Gastrocnemius medialis (tissue), 4 donors: Measurements from ENCODE around the gene BLCAP. TPM values are rescaled to one million over a fixed set of nuclear protein-coding genes. Genes with fewer than 3 reads are reported as not detected.
"Not testable (repeated sequence)": the region's sequence is repeated elsewhere in the genome, so short reads cannot be mapped to it uniquely, and the experiment has no call there.

Source experiments
- ATAC-seq, 2 donors: fragments of 150-250 bp; one replicate each; pipeline ENCODE4 v1.9.1; 2016
- DNase-seq, 2 donors: peaks; one replicate each; pipeline ENCODE4 v3.0.0-alpha.2; 2019
- H3K27ac ChIP-seq, 4 donors: fragments of 200-600 bp; sonication (generic); 1 replicate in 1 of 4; 2 replicates in 3 of 4; pipeline ENCODE4 v1.5.1; 2016 to 2018; ENCODE audit warnings: mild to moderate bottlenecking in 2 of 4, moderate library complexity in 1 of 4
- H3K27me3 ChIP-seq, 3 donors: fragments of 200-600 bp; sonication (generic) in 2 of 3; 1 replicate in 1 of 3; 2 replicates in 2 of 3; pipeline versions ENCODE4 v1.5.1 to v1.6.0; 2016 to 2019; ENCODE audit warnings: mild to moderate bottlenecking in 1 of 3, moderate library complexity in 1 of 3
- H3K36me3 ChIP-seq, 2 donors: fragments of 200-600 bp; sonication (generic) in 1 of 2; one replicate each; pipeline ENCODE4 v1.5.1; 2017 to 2018
- H3K4me1 ChIP-seq, 2 donors: fragments of 200-600 bp; sonication (generic) in 1 of 2; one replicate each; pipeline ENCODE4 v1.5.1; 2016 to 2017; ENCODE audit warnings: mild to moderate bottlenecking in 2 of 2
- H3K4me3 ChIP-seq, 4 donors: fragments of 200-600 bp; sonication (generic) in 3 of 4; 1 replicate in 1 of 4; 2 replicates in 3 of 4; pipeline ENCODE4 v1.5.1; 2016 to 2019; ENCODE audit warnings: mild to moderate bottlenecking in 2 of 4
- H3K9me3 ChIP-seq, 3 donors: fragments of 200-600 bp; sonication (generic) in 2 of 3; 1 replicate in 1 of 3; 2 replicates in 2 of 3; pipeline ENCODE4 v1.5.1; 2016 to 2019
- CTCF ChIP-seq, 5 experiments: fragments of 450-650 bp in 3 of 5; fragments of 200-600 bp in 2 of 5; sonication (generic) in 2 of 5; IDR thresholded peaks in 4 of 5; conservative IDR thresholded peaks in 1 of 5; 1 replicate in 4 of 5; 2 replicates in 1 of 5; pipeline ENCODE4 v1.5.1; 2016 to 2019; ENCODE audit warnings: antibody characterized with exemption in 5 of 5, mild to moderate bottlenecking in 3 of 5, moderate library complexity in 3 of 5
- POLR2A ChIP-seq, 2 donors: fragments of 450-650 bp; IDR thresholded peaks; one replicate each; pipeline ENCODE4 v1.6.1; 2017; ENCODE audit warnings: antibody characterized with exemption in 2 of 2, mild to moderate bottlenecking in 2 of 2, moderate library complexity in 2 of 2
- in situ Hi-C, 4 donors: fragments of 200-750 bp; cut with MboI; loops; one replicate each; pipeline versions ENCODE4 v1.15.0 to v1.8.0; 2017; ENCODE audit warnings: low sequenced_read_pairs in 4 of 4
- intact Hi-C: fragments of 100-400 bp; cut with DNase I; formaldehyde crosslinking; loops from one replicate; pipeline ENCODE4 v1.15.1; 2023; ENCODE audit warnings: low total_unique reads
- total RNA-seq, 4 donors: library from RNA; depleted of rRNA; stranded (reverse); fragments of >200 nt; gene quantifications; one replicate each; pipeline versions ENCODE4 v1.1.0 to v1.2.3, GENCODE V29; 2016

Gene BLCAP
- total RNA-seq, 4 donors from 2014 or later, result 222 to 583 (median 280) TPM

- Histone ChIP-seq H3K36me3 (no peaks in the 10 kb centered on the region), H3K4me1 (no peaks in the 10 kb centered on the region), H3K9me3 (no peaks in the 10 kb centered on the region), H3K27me3 (peaks cover 0 to 5% (median 3%) of the 10 kb centered on the region in 3 donors), H3K27ac (no peak overlapping the region), H3K4me3 (no peak overlapping the region)
- in situ Hi-C loops, result no loop called here
- no peak for ATAC-seq
- no peak for DNase-seq
- intact Hi-C loops, result no loop called here
- TF ChIP-seq POLR2A (IDR thresholded peaks at IDR 0.05) (no peak), CTCF (IDR thresholded peaks at IDR 0.05 in 4 of 5, conservative IDR thresholded peaks at IDR 0.05 in 1 of 5) (no peak)
Measured at GRCh38 chr20:37475252-37475651, 52.4 kb downstream of the BLCAP start.

GRCh38 chr20:37474386-37474785 is 53.3 kb downstream of the BLCAP start:
- no peaks in the 10 kb centered on the region for H3K4me1 ChIP-seq
- no peak overlapping the region for H3K27ac ChIP-seq
- no peak overlapping the region for H3K4me3 ChIP-seq
- TF ChIP-seq POLR2A (IDR thresholded peaks at IDR 0.05) (no peak), CTCF (IDR thresholded peaks at IDR 0.05 in 4 of 5, conservative IDR thresholded peaks at IDR 0.05 in 1 of 5) (no peak)
- H3K36me3 ChIP-seq, result no peaks in the 10 kb centered on the region
- in situ Hi-C loops (no loop called here), intact Hi-C loops (no loop called here)
- no peaks in the 10 kb centered on the region for H3K9me3 ChIP-seq
- DNase-seq, result no peak
- H3K27me3 ChIP-seq, result peaks cover 0 to 5% (median 3%) of the 10 kb centered on the region in 3 donors
- ATAC-seq, result no peak

DNA sequence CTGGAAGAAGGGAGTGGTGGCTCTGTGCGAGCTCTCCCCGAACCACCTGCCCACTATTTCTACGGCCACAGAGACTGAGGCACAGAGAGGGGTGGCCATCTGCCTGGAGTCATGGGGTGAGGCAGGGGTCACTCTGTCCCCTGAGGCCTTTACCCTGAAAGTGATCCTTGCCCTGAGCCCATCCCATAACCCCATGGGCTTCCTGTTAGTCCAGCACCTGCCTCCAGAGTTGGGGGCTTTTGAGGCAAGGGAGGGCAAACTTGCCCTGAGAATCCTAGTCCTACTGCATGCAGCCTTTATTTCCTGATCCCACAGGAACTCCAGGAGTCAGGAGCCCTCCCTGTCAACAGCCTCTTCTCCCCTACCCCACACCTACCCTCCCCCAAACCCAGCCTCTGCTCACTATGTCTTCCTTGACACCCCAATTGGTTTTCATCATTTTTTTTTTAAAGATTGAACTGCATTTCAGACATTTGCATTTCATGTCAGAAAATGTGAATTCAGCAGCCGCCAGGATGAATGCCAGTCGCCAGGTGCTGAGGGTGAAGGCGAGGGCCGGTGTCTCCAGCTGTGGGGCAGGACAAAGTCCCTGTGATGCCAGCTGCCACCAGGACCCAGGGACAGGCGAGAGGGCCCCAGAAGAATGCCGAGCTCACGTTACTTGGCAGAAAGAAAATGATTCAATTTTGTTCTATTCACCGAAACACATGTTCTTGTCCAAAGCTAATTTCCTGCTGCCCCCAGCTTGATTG is 54.3 kb downstream of the BLCAP start:
- no peak overlapping the region for H3K4me3 ChIP-seq
- ATAC-seq (no peak), DNase-seq (no peak)
- no peak for TF ChIP-seq CTCF (IDR thresholded peaks at IDR 0.05 in 4 of 5, conservative IDR thresholded peaks at IDR 0.05 in 1 of 5)
- H3K27me3 ChIP-seq, result peaks cover 0 to 5% (median 3%) of the 10 kb centered on the region in 3 donors
- in situ Hi-C loops (no loop called here), intact Hi-C loops (no loop called here)
- no peaks in the 10 kb centered on the region for H3K36me3 ChIP-seq
- H3K4me1 ChIP-seq, result no peaks in the 10 kb centered on the region
- no peak overlapping the region for H3K27ac ChIP-seq
- no peaks in the 10 kb centered on the region for H3K9me3 ChIP-seq

DNA sequence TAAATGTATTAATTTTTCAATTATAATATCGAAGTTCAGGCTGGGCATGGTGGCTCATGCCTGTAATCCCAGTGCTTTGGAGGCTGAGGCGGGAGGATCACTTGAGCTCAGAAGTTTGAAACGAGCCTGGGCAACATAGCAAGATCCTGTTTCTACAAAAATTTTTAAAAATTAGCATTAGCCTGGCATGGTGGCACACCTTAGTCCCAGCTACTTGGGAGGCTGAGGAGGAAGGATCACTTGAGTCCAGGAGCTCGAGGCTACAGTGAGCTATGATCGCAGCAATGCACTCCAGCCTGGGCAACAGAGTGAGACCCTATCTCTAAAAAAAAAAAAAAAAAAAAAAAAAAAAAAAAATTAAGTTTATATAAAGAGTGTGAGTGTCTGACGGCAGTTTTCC is 55.2 kb downstream of the BLCAP start:
- ATAC-seq, H3K36me3 ChIP-seq, H3K4me1 ChIP-seq, H3K4me3 ChIP-seq, intact Hi-C loops, H3K27me3 ChIP-seq, in situ Hi-C loops, H3K27ac ChIP-seq, DNase-seq, H3K9me3 ChIP-seq: not testable (repeated sequence)

GRCh38 chr20:37471741-37472235 is 55.9 kb downstream of the BLCAP start:
- intact Hi-C loops, result no loop called here

GRCh38 chr20:37470190-37470589 is 57.5 kb downstream of the BLCAP start:
- H3K27me3 ChIP-seq, H3K36me3 ChIP-seq, H3K4me1 ChIP-seq, ATAC-seq, H3K9me3 ChIP-seq, H3K4me3 ChIP-seq, DNase-seq, H3K27ac ChIP-seq, intact Hi-C loops, in situ Hi-C loops: not testable (repeated sequence)

More at GRCh38 chr20:37471741-37472235, 55.9 kb downstream of the BLCAP start:
- H3K9me3 ChIP-seq, result no peaks in the 10 kb centered on the region
- H3K27ac ChIP-seq, result no peak overlapping the region
- ATAC-seq (no peak), DNase-seq (no peak)
- in situ Hi-C loops, result no loop called here
- H3K36me3 ChIP-seq, result no peaks in the 10 kb centered on the region
- TF ChIP-seq POLR2A (IDR thresholded peaks at IDR 0.05) (no peak), CTCF (IDR thresholded peaks at IDR 0.05 in 4 of 5, conservative IDR thresholded peaks at IDR 0.05 in 1 of 5) (no peak)
- H3K4me3 ChIP-seq, result no peak overlapping the region
- no peaks in the 10 kb centered on the region for H3K27me3 ChIP-seq
- H3K4me1 ChIP-seq, result no peaks in the 10 kb centered on the region
